Tibial artery (tissue), 4 donors: Measurements from ENCODE around the gene P2RY2.

Experiments
- DNase-seq, 2 donors: peaks; one replicate each; pipeline ENCODE4 v3.0.0-alpha.2; 2019
- H3K27ac ChIP-seq, 2 donors: fragments of 200-600 bp; sonication (generic) in 1 of 2; 1 replicate in 1 of 2; 2 replicates in 1 of 2; pipeline ENCODE4 v1.5.1; 2018 to 2019; ENCODE audit warnings: mild to moderate bottlenecking in 1 of 2
- H3K27me3 ChIP-seq, 2 donors: fragments of 200-600 bp; sonication (generic) in 1 of 2; one replicate each; pipeline versions ENCODE4 v1.5.1 to v1.6.0; 2016 to 2019
- H3K36me3 ChIP-seq, 3 donors: fragments of 200-600 bp; sonication (generic) in 2 of 3; one replicate each; pipeline ENCODE4 v1.5.1; 2016 to 2019; ENCODE audit warnings: mild to moderate bottlenecking in 2 of 3
- H3K4me1 ChIP-seq, 4 donors: fragments of 200-600 bp; sonication (generic) in 2 of 4; 1 replicate in 3 of 4; 2 replicates in 1 of 4; pipeline ENCODE4 v1.5.1; 2016 to 2019
- H3K4me3 ChIP-seq, 2 donors: fragments of 200-600 bp; sonication (generic) in 1 of 2; 1 replicate in 1 of 2; 2 replicates in 1 of 2; pipeline ENCODE4 v1.5.1; 2018 to 2019; ENCODE audit warnings: mild to moderate bottlenecking in 2 of 2
- H3K9me3 ChIP-seq, 3 donors: fragments of 200-600 bp; sonication (generic) in 1 of 3; one replicate each; pipeline ENCODE4 v1.5.1; 2016 to 2019
- CTCF ChIP-seq, 2 experiments: fragments of 200-600 bp in 1 of 2; fragments of 450-650 bp in 1 of 2; IDR thresholded peaks; one replicate each; pipeline ENCODE4 v1.5.1; 2017 to 2019; ENCODE audit warnings: antibody characterized with exemption in 2 of 2, mild to moderate bottlenecking in 1 of 2, moderate library complexity in 1 of 2
- intact Hi-C: fragments of 100-400 bp; cut with DNase I; formaldehyde crosslinking; loops from one replicate; pipeline ENCODE4 v1.15.0; 2023; ENCODE audit warnings: low total_unique reads

Gene P2RY2

GRCh38 chr11:73201888-73202780, 15.9 kb upstream of the P2RY2 start:
- Histone ChIP-seq H3K36me3 (no peaks in the 10 kb centered on the region), H3K4me3 (no peak overlapping the region), H3K9me3 (no peaks in the 10 kb centered on the region), H3K4me1 (no peaks in the 10 kb centered on the region), H3K27me3 (peaks cover 0 to 3% of the 10 kb centered on the region in 2 donors), H3K27ac (no peak overlapping the region)
- no peak for TF ChIP-seq CTCF (IDR thresholded peaks at IDR 0.05)
- intact Hi-C loops = no loop called here
- DNase-seq = peak in 1 of 2 donors; percentile 39

- H3K4me3 ChIP-seq = no peak overlapping the region
- no peaks in the 10 kb centered on the region for H3K36me3 ChIP-seq
- TF ChIP-seq CTCF (IDR thresholded peaks at IDR 0.05) = no peak
- DNase-seq = no peak
- intact Hi-C loops = no loop called here
- H3K9me3 ChIP-seq = no peaks in the 10 kb centered on the region
- no peak overlapping the region for H3K27ac ChIP-seq
- H3K27me3 ChIP-seq = peaks cover 0 to 3% of the 10 kb centered on the region in 2 donors
- H3K4me1 ChIP-seq = no peaks in the 10 kb centered on the region
Observed at GRCh38 chr11:73203322-73203721, 14.8 kb upstream of the P2RY2 start.

- TF ChIP-seq CTCF (IDR thresholded peaks at IDR 0.05) = no peak
- Histone ChIP-seq H3K36me3 (no peaks in the 10 kb centered on the region), H3K9me3 (no peaks in the 10 kb centered on the region), H3K4me1 (no peaks in the 10 kb centered on the region), H3K4me3 (no peak overlapping the region), H3K27ac (no peak overlapping the region), H3K27me3 (peaks cover 0 to 3% of the 10 kb centered on the region in 2 donors)
- intact Hi-C loops = no loop called here
- peak in 1 of 2 donors; percentile 63 for DNase-seq
Observed at GRCh38 chr11:73203790-73204189, 14.3 kb upstream of the P2RY2 start.

GRCh38 chr11:73204711-73205121, 13.4 kb upstream of the P2RY2 start:
- Histone ChIP-seq H3K4me1 (no peaks in the 10 kb centered on the region), H3K27me3 (peaks cover 0 to 3% of the 10 kb centered on the region in 2 donors), H3K27ac (no peak overlapping the region), H3K9me3 (no peaks in the 10 kb centered on the region), H3K36me3 (no peaks in the 10 kb centered on the region), H3K4me3 (no peak overlapping the region)
- DNase-seq = peak; percentile 64 to 78
- TF ChIP-seq CTCF (IDR thresholded peaks at IDR 0.05) = no peak
- intact Hi-C loops = no loop called here

GRCh38 chr11:73205661-73206343, 12.3 kb upstream of the P2RY2 start:
- Histone ChIP-seq H3K27ac (no peak overlapping the region), H3K9me3 (no peaks in the 10 kb centered on the region), H3K4me1 (no peaks in the 10 kb centered on the region), H3K27me3 (peaks cover 0 to 3% of the 10 kb centered on the region in 2 donors), H3K4me3 (no peak overlapping the region), H3K36me3 (no peaks in the 10 kb centered on the region)
- no peak for TF ChIP-seq CTCF (IDR thresholded peaks at IDR 0.05)
- intact Hi-C loops = no loop called here
- DNase-seq = no peak
